ENCODE measurements around the gene LRMDA.

GRCh38 chr10:75857896-75858295, 426.5 kb downstream of the LRMDA start:
- TF ChIP-seq RAD51 (IDR thresholded peaks at IDR 0.05; ENCODE audit: borderline replicate concordance) (no peak), SIN3A (IDR thresholded peaks at IDR 0.05; ENCODE audit: borderline replicate concordance, low read depth, low read length) (no peak), SUZ12 (IDR thresholded peaks at IDR 0.05; ENCODE audit: low read depth, low read length) (no peak)

Data from HepG2 (cell line).